Uterus (tissue), 4 donors: ENCODE measurements around the gene TGFBR1. TPM values are rescaled to one million over a fixed set of nuclear protein-coding genes. Genes with fewer than 3 reads are reported as not detected.

Source experiments
- DNase-seq, 2 donors: peaks; one replicate each; pipeline ENCODE4 v3.0.0-alpha.2; 2019 to 2020
- H3K27ac ChIP-seq, 2 donors: fragments of 200-600 bp; sonication (generic); 1 replicate in 1 of 2; 2 replicates in 1 of 2; pipeline ENCODE4 v1.5.1; 2016 to 2018
- H3K27me3 ChIP-seq, 2 donors: fragments of 200-600 bp; sonication (generic); one replicate each; pipeline ENCODE4 v1.5.1; 2018 to 2019; ENCODE audit warnings: control low read depth in 1 of 2
- H3K36me3 ChIP-seq, 2 donors: fragments of 200-600 bp; sonication (generic); one replicate each; pipeline ENCODE4 v1.5.1; 2019; ENCODE audit warnings: control low read depth in 1 of 2
- H3K4me1 ChIP-seq, 2 donors: fragments of 200-600 bp; sonication (generic); one replicate each; pipeline ENCODE4 v1.5.1; 2018 to 2019; ENCODE audit warnings: control low read depth in 1 of 2
- H3K4me3 ChIP-seq, 2 donors: fragments of 200-600 bp; sonication (generic); 1 replicate in 1 of 2; 2 replicates in 1 of 2; pipeline ENCODE4 v1.5.1; 2018 to 2019; ENCODE audit warnings: mild to moderate bottlenecking in 1 of 2
- H3K9me3 ChIP-seq, 2 donors: fragments of 200-600 bp; sonication (generic); one replicate each; pipeline ENCODE4 v1.5.1; 2019; ENCODE audit warnings: control low read depth in 1 of 2
- CTCF ChIP-seq, 4 experiments: fragments of 200-600 bp in 2 of 4; fragments of 450-650 bp in 2 of 4; sonication (generic) in 2 of 4; IDR thresholded peaks; one replicate each; pipeline ENCODE4 v1.5.1; 2016 to 2019; ENCODE audit warnings: antibody characterized with exemption in 4 of 4, mild to moderate bottlenecking in 2 of 4, moderate library complexity in 1 of 4
- POLR2A ChIP-seq, 2 donors: fragments of 450-650 bp; IDR thresholded peaks; one replicate each; pipeline ENCODE4 v1.6.1; 2016; ENCODE audit warnings: antibody characterized with exemption in 2 of 2, mild to moderate bottlenecking in 1 of 2, moderate library complexity in 1 of 2
- intact Hi-C: fragments of 100-400 bp; cut with DNase I; formaldehyde crosslinking; loops from one replicate; pipeline ENCODE4 v1.15.1; 2023; ENCODE audit warnings: low total_unique reads
- total RNA-seq, 4 donors: library from RNA; depleted of rRNA in 3 of 4; stranded (reverse); fragments of >200 nt in 3 of 4; gene quantifications; one replicate each; pipeline versions ENCODE4 v1.1.0 to v1.2.4, GENCODE V29; 2014 to 2023
- donor health status: DM: yes; HTN: yes; CAD: no.

TGFBR1 gene
- total RNA-seq = 100 to 1,000 TPM in 1 of 4 donors, 10 to 100 TPM in 3; 27.1 to 101 (median 41.3) TPM

- Histone ChIP-seq H3K27me3 (no peaks in the 10 kb centered on the region), H3K36me3 (no peaks in the 10 kb centered on the region), H3K9me3 (no peaks in the 10 kb centered on the region), H3K27ac (peak within 1 kb of the TSS; percentile 94), H3K4me3 (peak within 1 kb of the TSS; percentile 67 to 78), H3K4me1 (no peaks in the 10 kb centered on the region)
- TF ChIP-seq POLR2A (IDR thresholded peaks at IDR 0.05) (peak; percentile 97), CTCF (IDR thresholded peaks at IDR 0.05) (no peak)
- intact Hi-C loops = no loop called here
- DNase-seq = peak; percentile 90 to 95
These were observed at the start of gene TGFBR1 for GRCh38 chr9:99104459-99105151. TSS of gene TGFBR1 (plus strand) at chr9:99105113. CDS start at chr9:99105206, 93 bp downstream.

- Histone ChIP-seq H3K27me3 (no peaks in the 10 kb centered on the region), H3K27ac (no peak overlapping the region), H3K36me3 (no peaks in the 10 kb centered on the region), H3K9me3 (no peaks in the 10 kb centered on the region), H3K4me1 (no peaks in the 10 kb centered on the region), H3K4me3 (no peak overlapping the region)
- intact Hi-C loops = no loop called here
- TF ChIP-seq POLR2A (IDR thresholded peaks at IDR 0.05) = no peak
- TF ChIP-seq CTCF (IDR thresholded peaks at IDR 0.05) = no peak
- no peak for DNase-seq
These were observed 49.5 kb upstream of the TGFBR1 start for GRCh38 chr9:99055384-99055783.

- intact Hi-C loops = no loop called here
- TF ChIP-seq CTCF (IDR thresholded peaks at IDR 0.05) = no peak
- no peak for TF ChIP-seq POLR2A (IDR thresholded peaks at IDR 0.05)
- H3K36me3 ChIP-seq = no peaks in the 10 kb centered on the region
These were observed 48.7 kb upstream of the TGFBR1 start for GRCh38 chr9:99056186-99056585.

GRCh38 chr9:99056886-99057664, 47.8 kb upstream of the TGFBR1 start:
- H3K4me3 ChIP-seq = no peak overlapping the region
- no peaks in the 10 kb centered on the region for H3K9me3 ChIP-seq
- no peak for TF ChIP-seq POLR2A (IDR thresholded peaks at IDR 0.05)
- TF ChIP-seq CTCF (IDR thresholded peaks at IDR 0.05) = no peak
- no peaks in the 10 kb centered on the region for H3K4me1 ChIP-seq
- no peaks in the 10 kb centered on the region for H3K36me3 ChIP-seq
- intact Hi-C loops = no loop called here
- H3K27ac ChIP-seq = no peak overlapping the region
- no peak for DNase-seq
- H3K27me3 ChIP-seq = no peaks in the 10 kb centered on the region

More at GRCh38 chr9:99056186-99056585, 48.7 kb upstream of the TGFBR1 start:
- Histone ChIP-seq H3K27me3 (no peaks in the 10 kb centered on the region), H3K27ac (no peak overlapping the region), H3K9me3 (no peaks in the 10 kb centered on the region), H3K4me3 (no peak overlapping the region), H3K4me1 (no peaks in the 10 kb centered on the region)
- no peak for DNase-seq
